B cell (primary cell): ENCODE measurements around the gene PAPPA. TPM values are rescaled to one million over a fixed set of nuclear protein-coding genes. Genes with fewer than 3 reads are reported as not detected.

ENCODE experiments used
- ATAC-seq: fragments of 200-7000 bp; cut with Tn5 transposase; one replicate; pipeline ENCODE4 v1.10.0; 2021; ENCODE audit warnings: low read depth, mild to moderate bottlenecking, moderate number of reproducible peaks, moderate library complexity
- CTCF ChIA-PET: fragments of 350-600 bp; sonication (Branson Sonifier 250); formaldehyde crosslinking; loops from one replicate; lab custom pipeline; 2021; ENCODE audit warnings: antibody characterized with exemption, inconsistent platforms; lab: Charles Lee
- POLR2A ChIA-PET: fragments of 350-600 bp; sonication (Branson Sonifier 250); formaldehyde crosslinking; loops from one replicate; lab custom pipeline; 2021; ENCODE audit warnings: antibody characterized with exemption; lab: Charles Lee
- DNase-seq: peaks from one replicate; pipeline ENCODE4 v3.0.0; 2013
- H2AFZ ChIP-seq: 2 replicates; pipeline ENCODE4 v1.6.1; 2012; ENCODE audit warnings: mild to moderate bottlenecking, low read depth, low read length; ENCODE audit not compliant: insufficient read depth, poor library complexity, severe bottlenecking
- H3K27ac ChIP-seq, 2 donors: 1 replicate in 1 of 2; 2 replicates in 1 of 2; pipeline ENCODE4 v1.5.1; 2012 to 2013; ENCODE audit warnings: low read length in 2 of 2, mild to moderate bottlenecking in 2 of 2, moderate library complexity in 1 of 2
- H3K27me3 ChIP-seq, 4 experiments: fragments of 200-600 bp in 1 of 4; sonication (generic) in 1 of 4; replicated peaks in 1 of 4; 1 replicate in 2 of 4; 2 replicates in 2 of 4; pipeline versions ENCODE4 v1.6.1 to v1.7.0; 2013 to 2016; ENCODE audit warnings: low read length in 3 of 4, mild to moderate bottlenecking in 2 of 4, mixed read lengths in 1 of 4, moderate library complexity in 1 of 4; ENCODE audit not compliant: insufficient read depth in 4 of 4, control insufficient read depth in 3 of 4; ENCODE audit errors: control extremely low read depth in 1 of 4
- H3K36me3 ChIP-seq, 2 experiments: replicated peaks in 1 of 2; 1 replicate in 1 of 2; 2 replicates in 1 of 2; pipeline versions ENCODE4 v1.6.1 to v1.7.1; 2013; ENCODE audit warnings: low read length in 1 of 2; ENCODE audit not compliant: insufficient read depth in 2 of 2, control insufficient read depth in 1 of 2; ENCODE audit errors: control extremely low read depth in 1 of 2, extremely low read depth in 1 of 2
- H3K4me1 ChIP-seq, 2 donors: fragments of 200-600 bp in 1 of 2; sonication (generic) in 1 of 2; 1 replicate in 1 of 2; 2 replicates in 1 of 2; pipeline versions ENCODE4 v1.5.1 to v1.6.1; 2013 to 2017; ENCODE audit warnings: low read length in 2 of 2; ENCODE audit not compliant: control insufficient read depth in 2 of 2, insufficient read depth in 2 of 2
- H3K4me2 ChIP-seq: replicated peaks from 2 replicates; pipeline ENCODE3; 2012; ENCODE audit warnings: mild to moderate bottlenecking, low read depth, low read length; ENCODE audit not compliant: poor library complexity, severe bottlenecking
- H3K4me3 ChIP-seq, 5 experiments: fragments of 200-600 bp in 1 of 5; sonication (generic) in 1 of 5; 1 replicate in 3 of 5; 2 replicates in 2 of 5; pipeline versions ENCODE4 v1.5.1 to v1.7.0; 2011 to 2016; ENCODE audit warnings: low read length in 4 of 5, mild to moderate bottlenecking in 4 of 5, low read depth in 2 of 5, control low read depth in 1 of 5, moderate library complexity in 1 of 5; ENCODE audit not compliant: insufficient read depth in 1 of 5; ENCODE audit errors: control extremely low read depth in 1 of 5, extremely low read depth in 1 of 5
- H3K79me2 ChIP-seq: fragments of 200-600 bp; sonication (generic); one replicate; pipeline ENCODE4 v1.6.0; 2016; ENCODE audit warnings: low read length; ENCODE audit not compliant: control insufficient read depth, insufficient read depth
- H3K9ac ChIP-seq: fragments of 200-600 bp; sonication (generic); 2 replicates; pipeline ENCODE4 v1.6.1; 2017; ENCODE audit warnings: mild to moderate bottlenecking, low read length, moderate library complexity
- H3K9me3 ChIP-seq, 3 donors: one replicate each; pipeline versions ENCODE4 v1.6.1 to v1.7.1; 2013; ENCODE audit warnings: low read length in 2 of 3; ENCODE audit not compliant: control insufficient read depth in 2 of 3, insufficient read depth in 1 of 3; ENCODE audit errors: control extremely low read depth in 1 of 3
- H4K20me1 ChIP-seq: 2 replicates; pipeline ENCODE4 v1.6.0; 2012; ENCODE audit warnings: mild to moderate bottlenecking, low read length; ENCODE audit not compliant: insufficient read depth, control insufficient read depth, poor library complexity, severe bottlenecking
- H3K27ac Mint-ChIP-seq: one replicate; pipeline ENCODE4 v1.8.0; 2021; ENCODE audit warnings: mixed read lengths
- H3K27me3 Mint-ChIP-seq: one replicate; pipeline ENCODE4 v1.8.0; 2021; ENCODE audit warnings: mixed read lengths
- H3K4me1 Mint-ChIP-seq: one replicate; pipeline ENCODE4 v1.8.0; 2021; ENCODE audit warnings: mixed read lengths
- H3K4me3 Mint-ChIP-seq: one replicate; pipeline ENCODE4 v1.8.0; 2021; ENCODE audit warnings: mixed read lengths
- H3K9me3 Mint-ChIP-seq: one replicate; pipeline ENCODE4 v1.8.0; 2022; ENCODE audit warnings: mixed read lengths; ENCODE audit not compliant: insufficient read depth
- EZH2 ChIP-seq: IDR thresholded peaks from 2 replicates; pipeline ENCODE4 v1.6.1; 2012; ENCODE audit warnings: borderline replicate concordance, low read depth, mild to moderate bottlenecking, moderate library complexity, low read length; ENCODE audit not compliant: insufficient read depth, poor library complexity, severe bottlenecking
- WGBS: methylation state at CpG from one replicate; pipeline ENCODE4 v1.1.5; 2013; ENCODE audit warnings: missing lambda C conversion rate; ENCODE audit not compliant: insufficient coverage; 5-methylcytosine and 5-hydroxymethylcytosine counted together
- intact Hi-C: fragments of 100-400 bp; cut with micrococcal nuclease; formaldehyde crosslinking; loops from one replicate; pipeline ENCODE4 v1.10.0; 2022
- polyA plus RNA-seq: library from polyadenylated mRNA; depleted of rRNA; stranded (reverse); fragments of >200 nt; gene quantifications from 2 replicates; pipeline ENCODE4 v1.2.3, GENCODE V29; 2012
- total RNA-seq, 2 donors: library from RNA; stranded (reverse); fragments of 120-200 nt in 1 of 2; gene quantifications; 1 replicate in 1 of 2; 2 replicates in 1 of 2; pipeline versions ENCODE4 v1.2.3 to v1.2.4, GENCODE V29; 2013 to 2022
- TF ChIP-seq, protein P1 (sequence below): fragments of 200-600 bp; IDR thresholded peaks from one replicate; pipeline ENCODE4 v1.8.0; 2022; ENCODE audit warnings: antibody characterized with exemption, mild to moderate bottlenecking

PAPPA gene
- total and polyA plus RNA-seq, 2 donors (not counting 1 experiment from before 2014, with no cell fraction given): not detected

DNA sequence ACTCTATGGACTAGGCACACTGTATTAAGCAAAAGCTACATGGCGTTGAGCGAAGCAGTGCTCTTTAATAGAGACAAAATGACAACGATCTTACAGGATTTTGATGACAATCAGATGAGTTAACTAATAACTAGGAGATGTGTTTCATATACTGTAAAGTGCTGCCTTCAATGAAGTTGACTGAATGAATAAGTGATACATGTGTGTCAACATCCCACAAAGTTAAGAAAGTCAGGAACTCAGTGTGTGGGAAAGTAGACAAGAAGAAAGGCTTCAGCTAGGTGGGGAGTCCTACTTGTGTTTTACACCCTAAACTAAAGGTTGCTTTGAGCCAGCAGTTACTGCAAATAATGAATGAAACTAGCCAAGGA, 79.6 kb downstream of the PAPPA start:
- Mint-ChIP-seq H3K9me3 (no peaks in the 10 kb centered on the region), H3K27ac (no peak overlapping the region), H3K4me3 (no peak overlapping the region), H3K4me1 (no peaks in the 10 kb centered on the region), H3K27me3 (peaks cover 2% of the 10 kb centered on the region)
- peaks cover 0 to 6% (median 0%) of the 10 kb centered on the region in 3 donors for H3K9me3 ChIP-seq
- H3K4me3 ChIP-seq: no peak overlapping the region
- no peak overlapping the region for H3K27ac ChIP-seq
- H3K4me1 ChIP-seq: no peaks in the 10 kb centered on the region
- no peaks in the 10 kb centered on the region for H4K20me1 ChIP-seq
- WGBS: 96% methylated on average over 3 of the region's 3 CpGs
- H3K27me3 ChIP-seq: no peaks in the 10 kb centered on the region
- CTCF ChIA-PET: no interaction called here
- H2AFZ ChIP-seq: no peak overlapping the region
- POLR2A ChIA-PET: no interaction called here
- ATAC-seq (no peak), DNase-seq (no peak)
- H3K9ac ChIP-seq: no peak overlapping the region
- H3K36me3 ChIP-seq: no peaks in the 10 kb centered on the region
- H3K4me2 ChIP-seq: no peak overlapping the region
- intact Hi-C loops: no loop called here
- no peaks in the 10 kb centered on the region for H3K79me2 ChIP-seq
- TF ChIP-seq EZH2: no peak
- TF ChIP-seq, protein P1, sequence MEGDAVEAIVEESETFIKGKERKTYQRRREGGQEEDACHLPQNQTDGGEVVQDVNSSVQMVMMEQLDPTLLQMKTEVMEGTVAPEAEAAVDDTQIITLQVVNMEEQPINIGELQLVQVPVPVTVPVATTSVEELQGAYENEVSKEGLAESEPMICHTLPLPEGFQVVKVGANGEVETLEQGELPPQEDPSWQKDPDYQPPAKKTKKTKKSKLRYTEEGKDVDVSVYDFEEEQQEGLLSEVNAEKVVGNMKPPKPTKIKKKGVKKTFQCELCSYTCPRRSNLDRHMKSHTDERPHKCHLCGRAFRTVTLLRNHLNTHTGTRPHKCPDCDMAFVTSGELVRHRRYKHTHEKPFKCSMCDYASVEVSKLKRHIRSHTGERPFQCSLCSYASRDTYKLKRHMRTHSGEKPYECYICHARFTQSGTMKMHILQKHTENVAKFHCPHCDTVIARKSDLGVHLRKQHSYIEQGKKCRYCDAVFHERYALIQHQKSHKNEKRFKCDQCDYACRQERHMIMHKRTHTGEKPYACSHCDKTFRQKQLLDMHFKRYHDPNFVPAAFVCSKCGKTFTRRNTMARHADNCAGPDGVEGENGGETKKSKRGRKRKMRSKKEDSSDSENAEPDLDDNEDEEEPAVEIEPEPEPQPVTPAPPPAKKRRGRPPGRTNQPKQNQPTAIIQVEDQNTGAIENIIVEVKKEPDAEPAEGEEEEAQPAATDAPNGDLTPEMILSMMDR: no peak

DNA sequence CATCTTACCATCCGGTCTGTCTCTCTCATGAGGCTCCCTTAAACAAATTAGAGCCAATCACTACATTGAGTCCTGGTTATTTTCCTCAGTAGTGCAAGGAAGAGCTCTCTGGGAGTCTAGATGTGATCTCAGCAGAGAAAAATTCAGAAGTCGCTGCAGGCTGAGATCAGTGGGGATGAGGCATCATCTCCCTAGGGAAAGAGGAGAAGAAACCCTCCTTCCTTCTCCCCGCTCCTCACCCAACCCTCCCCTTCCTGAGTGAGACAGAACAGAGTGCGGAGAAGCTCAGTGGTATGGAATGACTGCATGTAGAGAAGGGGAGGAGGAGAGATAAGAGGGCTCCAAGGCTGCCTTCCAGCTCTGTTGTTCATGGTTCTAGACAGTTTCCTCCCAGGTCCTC, 80.5 kb downstream of the PAPPA start:
- no peaks in the 10 kb centered on the region for H4K20me1 ChIP-seq
- no peaks in the 10 kb centered on the region for H3K4me1 Mint-ChIP-seq
- WGBS: no CpG with 5 or more reads among the region's 4 CpGs

More for the DNA sequence above, 80.5 kb downstream of the PAPPA start:
- H3K9me3 ChIP-seq: peaks cover 0 to 6% (median 0%) of the 10 kb centered on the region in 3 donors
- Mint-ChIP-seq H3K9me3 (no peaks in the 10 kb centered on the region), H3K27me3 (peaks cover 2% of the 10 kb centered on the region), H3K4me3 (no peak overlapping the region), H3K27ac (no peak overlapping the region)
- no peak overlapping the region for H3K27ac ChIP-seq
- no peaks in the 10 kb centered on the region for H3K27me3 ChIP-seq
- H3K4me1 ChIP-seq: no peaks in the 10 kb centered on the region
- no peak overlapping the region for H3K4me2 ChIP-seq
- no peak for TF ChIP-seq EZH2
- TF ChIP-seq, protein P1: no peak
- intact Hi-C loops: no loop called here
- ATAC-seq (no peak), DNase-seq (no peak)
- no peaks in the 10 kb centered on the region for H3K79me2 ChIP-seq
- H3K9ac ChIP-seq: no peak overlapping the region
- POLR2A ChIA-PET: no interaction called here
- H3K4me3 ChIP-seq: no peak overlapping the region
- no peak overlapping the region for H2AFZ ChIP-seq
- no peaks in the 10 kb centered on the region for H3K36me3 ChIP-seq
- CTCF ChIA-PET: no interaction called here
